H1 (cell line): Measurements from ENCODE around the gene TMEM150B.

Source experiments
- ATF3 ChIP-seq: IDR thresholded peaks from 2 replicates; pipeline ENCODE4 v1.6.1; 2011; ENCODE audit warnings: low read depth, mild to moderate bottlenecking, low read length; ENCODE audit not compliant: insufficient read depth
- CHD2 ChIP-seq: IDR thresholded peaks from 2 replicates; pipeline ENCODE4 v1.6.1; 2012; ENCODE audit warnings: low read length, improper control_type of control experiment
- EP300 ChIP-seq, 2 experiments: IDR thresholded peaks; 1 replicate in 1 of 2; 2 replicates in 1 of 2; pipeline ENCODE4 v1.6.1; 2011 to 2012; ENCODE audit warnings: low read depth in 2 of 2, low read length in 2 of 2, mild to moderate bottlenecking in 2 of 2, borderline replicate concordance in 1 of 2, inconsistent platforms in 1 of 2, moderate library complexity in 1 of 2
- EZH2 ChIP-seq: fragments of 200-600 bp; sonication (generic); IDR thresholded peaks from 2 replicates; pipeline ENCODE4 v1.7.1; 2012; ENCODE audit warnings: low read depth, mild to moderate bottlenecking, moderate library complexity, low read length, inconsistent platforms; ENCODE audit not compliant: severe bottlenecking
- GABPA ChIP-seq: IDR thresholded peaks from 2 replicates; pipeline ENCODE4 v1.6.1; 2011; ENCODE audit warnings: mild to moderate bottlenecking, low read length, moderate library complexity, borderline replicate concordance; ENCODE audit not compliant: insufficient read depth
- POLR2AphosphoS5 ChIP-seq: IDR thresholded peaks from 2 replicates; pipeline ENCODE4 v1.6.1; 2011; ENCODE audit warnings: low read depth, low read length
- RNF2 ChIP-seq: fragments of 200-900, 300-1000 bp; sonication (generic); IDR thresholded peaks from 2 replicates; pipeline ENCODE4 v1.7.1; 2016; ENCODE audit warnings: borderline replicate concordance, low read depth, mild to moderate bottlenecking, antibody characterized with exemption, low read length; ENCODE audit not compliant: poor library complexity, severe bottlenecking; ENCODE audit errors: missing control alignments
- SP1 ChIP-seq: IDR thresholded peaks from 2 replicates; pipeline ENCODE4 v1.6.1; 2011; ENCODE audit warnings: low read depth, low read length
- TAF1 ChIP-seq: IDR thresholded peaks from 2 replicates; pipeline ENCODE4 v1.6.1; 2011; ENCODE audit warnings: mild to moderate bottlenecking, low read depth, low read length
- TBP ChIP-seq: IDR thresholded peaks from 2 replicates; pipeline ENCODE4 v1.6.1; 2011; ENCODE audit warnings: low read depth, low read length, improper control_type of control experiment
- TF ChIP-seq, protein P1 (sequence below), 3 experiments: IDR thresholded peaks; 1 replicate in 2 of 3; 2 replicates in 1 of 3; pipeline versions ENCODE4 v1.5.1 to v1.6.1; 2011; ENCODE audit warnings: low read length in 3 of 3, mild to moderate bottlenecking in 3 of 3, inconsistent platforms in 2 of 3, low read depth in 1 of 3, moderate library complexity in 1 of 3; ENCODE audit not compliant: insufficient read depth in 1 of 3; ENCODE audit errors: control extremely low read depth in 1 of 3

GRCh38 chr19:55283548-55284377, 41.4 kb downstream of the TMEM150B start, which contains the start of gene BRSK1:
- TF ChIP-seq, protein P1, sequence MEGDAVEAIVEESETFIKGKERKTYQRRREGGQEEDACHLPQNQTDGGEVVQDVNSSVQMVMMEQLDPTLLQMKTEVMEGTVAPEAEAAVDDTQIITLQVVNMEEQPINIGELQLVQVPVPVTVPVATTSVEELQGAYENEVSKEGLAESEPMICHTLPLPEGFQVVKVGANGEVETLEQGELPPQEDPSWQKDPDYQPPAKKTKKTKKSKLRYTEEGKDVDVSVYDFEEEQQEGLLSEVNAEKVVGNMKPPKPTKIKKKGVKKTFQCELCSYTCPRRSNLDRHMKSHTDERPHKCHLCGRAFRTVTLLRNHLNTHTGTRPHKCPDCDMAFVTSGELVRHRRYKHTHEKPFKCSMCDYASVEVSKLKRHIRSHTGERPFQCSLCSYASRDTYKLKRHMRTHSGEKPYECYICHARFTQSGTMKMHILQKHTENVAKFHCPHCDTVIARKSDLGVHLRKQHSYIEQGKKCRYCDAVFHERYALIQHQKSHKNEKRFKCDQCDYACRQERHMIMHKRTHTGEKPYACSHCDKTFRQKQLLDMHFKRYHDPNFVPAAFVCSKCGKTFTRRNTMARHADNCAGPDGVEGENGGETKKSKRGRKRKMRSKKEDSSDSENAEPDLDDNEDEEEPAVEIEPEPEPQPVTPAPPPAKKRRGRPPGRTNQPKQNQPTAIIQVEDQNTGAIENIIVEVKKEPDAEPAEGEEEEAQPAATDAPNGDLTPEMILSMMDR (IDR thresholded peaks at IDR 0.05; ENCODE audit: control extremely low read depth in 1 of 3, insufficient read depth in 1 of 3, low read depth in 1 of 3, low read length in 3 of 3), result no peak
- TF ChIP-seq EZH2, result no peak
- no peak for TF ChIP-seq POLR2AphosphoS5
- TF ChIP-seq SP1, result no peak
- no peak for TF ChIP-seq RNF2
- no peak for TF ChIP-seq TBP
- no peak for TF ChIP-seq ATF3
- no peak for TF ChIP-seq GABPA
- TF ChIP-seq CHD2, result no peak
- no peak for TF ChIP-seq EP300 (IDR thresholded peaks at IDR 0.05; ENCODE audit: borderline replicate concordance in 1 of 2, low read depth in 2 of 2, low read length in 2 of 2)
- TF ChIP-seq TAF1, result no peak
